GM12878 (cell line): ENCODE data around the gene ARMC9. TPM values are rescaled to one million over a fixed set of nuclear protein-coding genes. Genes with fewer than 3 reads are reported as not detected.

ENCODE experiments used
- BCL11A ChIP-seq: IDR thresholded peaks from 2 replicates; pipeline ENCODE4 v1.6.1; 2011; ENCODE audit warnings: low read depth, low read length
- BHLHE40 ChIP-seq, 2 experiments: fragments of 450-650 bp in 1 of 2; IDR thresholded peaks; 2 replicates each; pipeline ENCODE4 v1.6.1; 2011 to 2017; ENCODE audit warnings: low read depth in 2 of 2, borderline replicate concordance in 1 of 2, improper control_type of control experiment in 1 of 2, low read length in 1 of 2, mild to moderate bottlenecking in 1 of 2
- BRCA1 ChIP-seq: IDR thresholded peaks from 2 replicates; pipeline ENCODE4 v1.6.1; 2011; ENCODE audit warnings: low read depth, low read length, improper control_type of control experiment
- HCFC1 ChIP-seq: fragments of 150-350 bp; IDR thresholded peaks from 2 replicates; pipeline ENCODE4 v1.6.1; 2014; ENCODE audit warnings: low read length
- HDAC2 ChIP-seq: fragments of 200-600 bp; sonication (generic); IDR thresholded peaks from 2 replicates; pipeline ENCODE4 v1.6.1; 2017
- IKZF2 ChIP-seq, 2 experiments: fragments of 450-650 bp; IDR thresholded peaks; 2 replicates each; pipeline ENCODE4 v1.6.1; 2017; ENCODE audit warnings: mild to moderate bottlenecking in 2 of 2, moderate library complexity in 2 of 2
- JUND ChIP-seq: IDR thresholded peaks from 2 replicates; pipeline ENCODE4 v1.6.1; 2012; ENCODE audit warnings: low read depth, mild to moderate bottlenecking, low read length, improper control_type of control experiment, moderate library complexity
- KAT2A ChIP-seq: conservative IDR thresholded peaks from 2 replicates; pipeline ENCODE4 v1.6.1; 2011; ENCODE audit warnings: low read depth, low read length; ENCODE audit not compliant: control insufficient read depth
- NFXL1 ChIP-seq: fragments of 450-650 bp; IDR thresholded peaks from 2 replicates; pipeline ENCODE4 v1.6.1; 2017; ENCODE audit warnings: antibody characterized with exemption, mild to moderate bottlenecking, borderline replicate concordance
- PAX8 ChIP-seq: fragments of 450-650 bp; IDR thresholded peaks from 2 replicates; pipeline ENCODE4 v1.6.1; 2017; ENCODE audit warnings: mild to moderate bottlenecking, moderate library complexity
- POLR2AphosphoS5 ChIP-seq: IDR thresholded peaks from 2 replicates; pipeline ENCODE4 v1.6.1; 2011; ENCODE audit warnings: mild to moderate bottlenecking, low read length, inconsistent platforms
- RELA ChIP-seq: fragments of 450-650 bp; IDR thresholded peaks from 2 replicates; pipeline ENCODE4 v1.8.0; 2014; ENCODE audit warnings: borderline replicate concordance; ENCODE audit not compliant: partially characterized antibody
- SIN3A ChIP-seq: IDR thresholded peaks from 2 replicates; pipeline ENCODE4 v1.6.1; 2012; ENCODE audit warnings: low read depth, low read length, improper control_type of control experiment
- SIX5 ChIP-seq: IDR thresholded peaks from 2 replicates; pipeline ENCODE4 v1.6.1; 2011; ENCODE audit warnings: mild to moderate bottlenecking, low read depth, low read length, moderate library complexity; ENCODE audit not compliant: severe bottlenecking
- ZNF217 ChIP-seq: fragments of 450-650 bp; IDR thresholded peaks from 2 replicates; pipeline ENCODE4 v1.6.1; 2017; ENCODE audit warnings: antibody characterized with exemption, mild to moderate bottlenecking
- polyA plus RNA-seq, 11 experiments: library from polyadenylated mRNA; depleted of rRNA in 4 of 11; unstranded in 6 of 11; stranded (reverse) in 5 of 11; fragments of >200 nt; fragmentation: Nextera tagmentation in 4 of 11; fragmentation: Illumina TruSeq in 1 of 11; extraction: Ambion mirVana in 4 of 11; extraction: Trizol in 1 of 11; gene quantifications; 1 replicate in 1 of 11; 2 replicates in 10 of 11; pipeline versions ENCODE4 v1.2.1 to v1.2.3, GENCODE V29; 2011 to 2016; ENCODE audit warnings: inconsistent platforms in 2 of 11, missing spikeins in 2 of 11, low read depth in 1 of 11
- total RNA-seq, 4 experiments: library from RNA; depleted of rRNA in 3 of 4; stranded (reverse); fragments of >200 nt in 3 of 4; fragmentation: Illumina TruSeq in 1 of 4; extraction: Trizol in 1 of 4; gene quantifications; 2 replicates each; pipeline versions ENCODE4 v1.2.1 to v1.2.3, GENCODE V29; 2013 to 2021
- TF ChIP-seq, protein P1 (sequence below): fragments of 450-650 bp; formaldehyde crosslinking; IDR thresholded peaks from 2 replicates; pipeline ENCODE4 v1.5.0; 2022; ENCODE audit warnings: mild to moderate bottlenecking, missing genetic modification characterization
- TF ChIP-seq, protein P2 (sequence below): fragments of 450-650 bp; IDR thresholded peaks from 2 replicates; pipeline ENCODE4 v1.6.1; 2016; ENCODE audit warnings: mild to moderate bottlenecking, moderate library complexity, borderline replicate concordance
- TF ChIP-seq, protein P3 (sequence below): IDR thresholded peaks from 2 replicates; pipeline ENCODE4 v1.6.1; 2012; ENCODE audit warnings: low read depth, low read length, improper control_type of control experiment
- TF ChIP-seq, protein P4 (sequence below): fragments of 450-650 bp; conservative IDR thresholded peaks from 2 replicates; pipeline ENCODE4 v1.6.1; 2017; ENCODE audit warnings: mild to moderate bottlenecking, moderate library complexity

Gene ARMC9
- total and polyA plus RNA-seq, 10 of the 15 experiments (the other 5 are each of a cell fraction or from before 2014, with no cell fraction given): 3.8 to 21.8 (median 10.4) TPM

DNA sequence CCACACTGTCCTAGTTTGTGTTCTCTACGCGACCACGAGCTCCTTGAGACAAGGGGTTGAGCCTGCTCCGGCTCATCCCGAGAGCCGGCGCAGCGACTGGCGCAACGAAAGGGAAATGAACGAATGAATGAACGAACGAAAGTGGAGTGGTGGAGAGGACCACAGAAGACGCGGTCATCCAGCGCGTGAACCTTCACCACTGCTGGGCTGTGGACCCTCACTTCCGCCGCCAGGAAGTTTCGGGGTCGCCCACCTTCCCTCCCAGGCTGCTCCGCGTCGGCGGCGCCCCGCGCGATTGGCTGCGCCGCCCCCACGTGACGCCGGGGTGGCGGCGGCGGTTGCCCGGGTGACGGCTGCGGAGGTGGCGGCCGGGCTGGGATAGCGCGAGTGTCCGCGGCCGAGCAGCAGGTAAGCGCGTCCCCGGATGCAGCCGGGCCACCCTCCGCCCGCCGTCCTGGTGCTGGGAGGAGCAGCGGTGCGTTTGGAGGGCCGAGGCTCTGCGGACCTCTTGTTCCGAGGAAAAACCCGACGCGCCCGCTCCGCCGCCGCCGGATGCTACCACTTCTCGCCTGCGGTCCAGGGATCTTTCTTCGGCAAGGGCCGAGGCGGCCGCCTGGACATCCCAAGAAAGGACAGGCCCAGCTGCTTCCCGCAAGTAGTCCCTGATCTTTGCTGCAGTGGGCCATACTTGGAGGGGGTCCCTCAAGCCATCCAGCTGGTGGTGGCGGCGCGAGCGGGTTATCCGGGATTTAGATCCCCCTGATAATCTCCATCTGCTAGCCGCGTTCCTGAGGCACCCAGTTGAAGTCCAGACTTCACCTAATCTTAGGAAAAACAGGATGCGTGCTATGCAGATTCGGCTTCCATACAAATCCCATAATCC, at the start of gene ARMC9 (continued):
- TF ChIP-seq, protein P1, sequence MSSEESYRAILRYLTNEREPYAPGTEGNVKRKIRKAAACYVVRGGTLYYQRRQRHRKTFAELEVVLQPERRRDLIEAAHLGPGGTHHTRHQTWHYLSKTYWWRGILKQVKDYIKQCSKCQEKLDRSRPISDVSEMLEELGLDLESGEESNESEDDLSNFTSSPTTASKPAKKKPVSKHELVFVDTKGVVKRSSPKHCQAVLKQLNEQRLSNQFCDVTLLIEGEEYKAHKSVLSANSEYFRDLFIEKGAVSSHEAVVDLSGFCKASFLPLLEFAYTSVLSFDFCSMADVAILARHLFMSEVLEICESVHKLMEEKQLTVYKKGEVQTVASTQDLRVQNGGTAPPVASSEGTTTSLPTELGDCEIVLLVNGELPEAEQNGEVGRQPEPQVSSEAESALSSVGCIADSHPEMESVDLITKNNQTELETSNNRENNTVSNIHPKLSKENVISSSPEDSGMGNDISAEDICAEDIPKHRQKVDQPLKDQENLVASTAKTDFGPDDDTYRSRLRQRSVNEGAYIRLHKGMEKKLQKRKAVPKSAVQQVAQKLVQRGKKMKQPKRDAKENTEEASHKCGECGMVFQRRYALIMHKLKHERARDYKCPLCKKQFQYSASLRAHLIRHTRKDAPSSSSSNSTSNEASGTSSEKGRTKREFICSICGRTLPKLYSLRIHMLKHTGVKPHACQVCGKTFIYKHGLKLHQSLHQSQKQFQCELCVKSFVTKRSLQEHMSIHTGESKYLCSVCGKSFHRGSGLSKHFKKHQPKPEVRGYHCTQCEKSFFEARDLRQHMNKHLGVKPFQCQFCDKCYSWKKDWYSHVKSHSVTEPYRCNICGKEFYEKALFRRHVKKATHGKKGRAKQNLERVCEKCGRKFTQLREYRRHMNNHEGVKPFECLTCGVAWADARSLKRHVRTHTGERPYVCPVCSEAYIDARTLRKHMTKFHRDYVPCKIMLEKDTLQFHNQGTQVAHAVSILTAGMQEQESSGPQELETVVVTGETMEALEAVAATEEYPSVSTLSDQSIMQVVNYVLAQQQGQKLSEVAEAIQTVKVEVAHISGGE: no peak
- peak in 1 of 2 experiments; percentile 40; a peak in 1 of 4 replicates for TF ChIP-seq IKZF2 (IDR thresholded peaks at IDR 0.05)
- no peak for TF ChIP-seq HDAC2
- TF ChIP-seq ZNF217: no peak
- TF ChIP-seq BCL11A: no peak
- no peak for TF ChIP-seq NFXL1
- peak; percentile 87 for TF ChIP-seq POLR2AphosphoS5
- no peak for TF ChIP-seq KAT2A
- peak in 1 of 2 experiments; percentile 71; a peak in 2 of 4 replicates for TF ChIP-seq BHLHE40 (IDR thresholded peaks at IDR 0.05; ENCODE audit: borderline replicate concordance in 1 of 2, low read depth in 2 of 2, low read length in 1 of 2)
- TF ChIP-seq BRCA1: no peak
- TF ChIP-seq, protein P2, sequence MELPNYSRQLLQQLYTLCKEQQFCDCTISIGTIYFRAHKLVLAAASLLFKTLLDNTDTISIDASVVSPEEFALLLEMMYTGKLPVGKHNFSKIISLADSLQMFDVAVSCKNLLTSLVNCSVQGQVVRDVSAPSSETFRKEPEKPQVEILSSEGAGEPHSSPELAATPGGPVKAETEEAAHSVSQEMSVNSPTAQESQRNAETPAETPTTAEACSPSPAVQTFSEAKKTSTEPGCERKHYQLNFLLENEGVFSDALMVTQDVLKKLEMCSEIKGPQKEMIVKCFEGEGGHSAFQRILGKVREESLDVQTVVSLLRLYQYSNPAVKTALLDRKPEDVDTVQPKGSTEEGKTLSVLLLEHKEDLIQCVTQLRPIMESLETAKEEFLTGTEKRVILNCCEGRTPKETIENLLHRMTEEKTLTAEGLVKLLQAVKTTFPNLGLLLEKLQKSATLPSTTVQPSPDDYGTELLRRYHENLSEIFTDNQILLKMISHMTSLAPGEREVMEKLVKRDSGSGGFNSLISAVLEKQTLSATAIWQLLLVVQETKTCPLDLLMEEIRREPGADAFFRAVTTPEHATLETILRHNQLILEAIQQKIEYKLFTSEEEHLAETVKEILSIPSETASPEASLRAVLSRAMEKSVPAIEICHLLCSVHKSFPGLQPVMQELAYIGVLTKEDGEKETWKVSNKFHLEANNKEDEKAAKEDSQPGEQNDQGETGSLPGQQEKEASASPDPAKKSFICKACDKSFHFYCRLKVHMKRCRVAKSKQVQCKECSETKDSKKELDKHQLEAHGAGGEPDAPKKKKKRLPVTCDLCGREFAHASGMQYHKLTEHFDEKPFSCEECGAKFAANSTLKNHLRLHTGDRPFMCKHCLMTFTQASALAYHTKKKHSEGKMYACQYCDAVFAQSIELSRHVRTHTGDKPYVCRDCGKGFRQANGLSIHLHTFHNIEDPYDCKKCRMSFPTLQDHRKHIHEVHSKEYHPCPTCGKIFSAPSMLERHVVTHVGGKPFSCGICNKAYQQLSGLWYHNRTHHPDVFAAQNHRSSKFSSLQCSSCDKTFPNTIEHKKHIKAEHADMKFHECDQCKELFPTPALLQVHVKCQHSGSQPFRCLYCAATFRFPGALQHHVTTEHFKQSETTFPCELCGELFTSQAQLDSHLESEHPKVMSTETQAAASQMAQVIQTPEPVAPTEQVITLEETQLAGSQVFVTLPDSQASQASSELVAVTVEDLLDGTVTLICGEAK: peak; percentile 41; the same call in 1 of the 2 replicates
- TF ChIP-seq, protein P3, sequence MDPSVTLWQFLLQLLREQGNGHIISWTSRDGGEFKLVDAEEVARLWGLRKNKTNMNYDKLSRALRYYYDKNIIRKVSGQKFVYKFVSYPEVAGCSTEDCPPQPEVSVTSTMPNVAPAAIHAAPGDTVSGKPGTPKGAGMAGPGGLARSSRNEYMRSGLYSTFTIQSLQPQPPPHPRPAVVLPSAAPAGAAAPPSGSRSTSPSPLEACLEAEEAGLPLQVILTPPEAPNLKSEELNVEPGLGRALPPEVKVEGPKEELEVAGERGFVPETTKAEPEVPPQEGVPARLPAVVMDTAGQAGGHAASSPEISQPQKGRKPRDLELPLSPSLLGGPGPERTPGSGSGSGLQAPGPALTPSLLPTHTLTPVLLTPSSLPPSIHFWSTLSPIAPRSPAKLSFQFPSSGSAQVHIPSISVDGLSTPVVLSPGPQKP: no peak; the same call in 1 of the 2 replicates
- no peak for TF ChIP-seq SIX5
- TF ChIP-seq, protein P4, sequence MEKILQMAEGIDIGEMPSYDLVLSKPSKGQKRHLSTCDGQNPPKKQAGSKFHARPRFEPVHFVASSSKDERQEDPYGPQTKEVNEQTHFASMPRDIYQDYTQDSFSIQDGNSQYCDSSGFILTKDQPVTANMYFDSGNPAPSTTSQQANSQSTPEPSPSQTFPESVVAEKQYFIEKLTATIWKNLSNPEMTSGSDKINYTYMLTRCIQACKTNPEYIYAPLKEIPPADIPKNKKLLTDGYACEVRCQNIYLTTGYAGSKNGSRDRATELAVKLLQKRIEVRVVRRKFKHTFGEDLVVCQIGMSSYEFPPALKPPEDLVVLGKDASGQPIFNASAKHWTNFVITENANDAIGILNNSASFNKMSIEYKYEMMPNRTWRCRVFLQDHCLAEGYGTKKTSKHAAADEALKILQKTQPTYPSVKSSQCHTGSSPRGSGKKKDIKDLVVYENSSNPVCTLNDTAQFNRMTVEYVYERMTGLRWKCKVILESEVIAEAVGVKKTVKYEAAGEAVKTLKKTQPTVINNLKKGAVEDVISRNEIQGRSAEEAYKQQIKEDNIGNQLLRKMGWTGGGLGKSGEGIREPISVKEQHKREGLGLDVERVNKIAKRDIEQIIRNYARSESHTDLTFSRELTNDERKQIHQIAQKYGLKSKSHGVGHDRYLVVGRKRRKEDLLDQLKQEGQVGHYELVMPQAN: peak; percentile 92
- TF ChIP-seq RELA: peak; percentile 93
- peak; percentile 85 for TF ChIP-seq SIN3A
- TF ChIP-seq HCFC1: no peak; the same call in 1 of the 2 replicates
- no peak for TF ChIP-seq PAX8
- TF ChIP-seq JUND: no peak
